Prostate gland (tissue), 2 donors: ENCODE results near the gene IRF7.

Source experiments
- CTCF ChIP-seq, 4 experiments: fragments of 200-600 bp in 2 of 4; fragments of 450-650 bp in 2 of 4; sonication (generic) in 2 of 4; IDR thresholded peaks; 1 replicate in 3 of 4; 2 replicates in 1 of 4; pipeline ENCODE4 v1.5.1; 2016 to 2019; ENCODE audit warnings: antibody characterized with exemption in 4 of 4, mild to moderate bottlenecking in 2 of 4, moderate library complexity in 2 of 4
- POLR2A ChIP-seq: fragments of 450-650 bp; IDR thresholded peaks from one replicate; pipeline ENCODE4 v1.6.1; 2016; ENCODE audit warnings: antibody characterized with exemption, mild to moderate bottlenecking
- POLR2AphosphoS5 ChIP-seq: sonication (generic); formaldehyde crosslinking; IDR thresholded peaks from one replicate; pipeline ENCODE4 v1.6.1; 2017; ENCODE audit warnings: antibody characterized with exemption

GRCh38 chr11:608791-609251 is 6.9 kb downstream of the IRF7 start:
- no peak for TF ChIP-seq POLR2A
- no peak for TF ChIP-seq CTCF (IDR thresholded peaks at IDR 0.05)
- no peak for TF ChIP-seq POLR2AphosphoS5
